Stimulated activated CD8-positive, alpha-beta memory T cell treated with anti-CD3 and anti-CD28 coated beads, Interleukin-4, amount 100 ng/mL, for 1 hour (primary cell): Measurements from ENCODE around the gene VPS54.
A peak's percentile ranks its signal among the peaks of the same experiment; 100 is the strongest.

Source experiments
- DNase-seq, 2 donors: peaks; one replicate each; pipeline ENCODE4 v3.0.0-alpha.2; 2020; ENCODE audit warnings: low read depth in 2 of 2, low spot score in 1 of 2

VPS54 gene

GRCh38 chr2:64019083-64019974 is at the start of gene VPS54:
VPS54 (minus strand) TSS chr2:64019428; CDS start chr2:63983999, 35,429 bp downstream.
- peak; percentile 19 to 22 for DNase-seq

GRCh38 chr2:64067326-64067725 is 48.1 kb upstream of the VPS54 start:
- DNase-seq, result no peak

- DNase-seq, result no peak
These were observed 46.3 kb upstream of the VPS54 start for GRCh38 chr2:64065516-64065915.

GRCh38 chr2:64063924-64064331 is 44.7 kb upstream of the VPS54 start:
- no peak for DNase-seq

- DNase-seq, result no peak
These were observed 44.2 kb upstream of the VPS54 start for GRCh38 chr2:64063454-64063853.

- DNase-seq, result no peak
These were observed 43.6 kb upstream of the VPS54 start for GRCh38 chr2:64062840-64063239.

- DNase-seq, result no peak
These were observed 40.0 kb upstream of the VPS54 start for GRCh38 chr2:64059270-64059669.

GRCh38 chr2:64056021-64056420 is 36.8 kb upstream of the VPS54 start:
- no peak for DNase-seq

- no peak for DNase-seq
These were observed 35.1 kb upstream of the VPS54 start for GRCh38 chr2:64054161-64054915.

GRCh38 chr2:64052463-64053241 is 33.4 kb upstream of the VPS54 start:
- no peak for DNase-seq

- DNase-seq, result peak; percentile 17 to 37
These were observed 30.5 kb upstream of the VPS54 start for GRCh38 chr2:64049633-64050220.

GRCh38 chr2:64045938-64046337 is 26.7 kb upstream of the VPS54 start:
- DNase-seq, result no peak

- no peak for DNase-seq
These were observed 20.9 kb upstream of the VPS54 start for GRCh38 chr2:64040161-64040560.

- no peak for DNase-seq
These were observed 16.9 kb upstream of the VPS54 start for GRCh38 chr2:64036034-64036705.

GRCh38 chr2:64035072-64035942 is 16.1 kb upstream of the VPS54 start:
- DNase-seq, result no peak

GRCh38 chr2:64029116-64029665 is 10.0 kb upstream of the VPS54 start:
- no peak for DNase-seq

- DNase-seq, result no peak
These were observed 6.5 kb upstream of the VPS54 start for GRCh38 chr2:64025741-64026140.

GRCh38 chr2:64024259-64024949 is 5.2 kb upstream of the VPS54 start:
- DNase-seq, result no peak
